Measurements from ENCODE around the gene POU6F1. TPM values are rescaled to one million over a fixed set of nuclear protein-coding genes. Genes with fewer than 3 reads are reported as not detected.
A peak's percentile ranks its signal among the peaks of the same experiment; 100 is the strongest.

POU6F1 gene
- total RNA-seq, 2 experiments from 2014 or later = 4.7 to 6.3 TPM

DNA sequence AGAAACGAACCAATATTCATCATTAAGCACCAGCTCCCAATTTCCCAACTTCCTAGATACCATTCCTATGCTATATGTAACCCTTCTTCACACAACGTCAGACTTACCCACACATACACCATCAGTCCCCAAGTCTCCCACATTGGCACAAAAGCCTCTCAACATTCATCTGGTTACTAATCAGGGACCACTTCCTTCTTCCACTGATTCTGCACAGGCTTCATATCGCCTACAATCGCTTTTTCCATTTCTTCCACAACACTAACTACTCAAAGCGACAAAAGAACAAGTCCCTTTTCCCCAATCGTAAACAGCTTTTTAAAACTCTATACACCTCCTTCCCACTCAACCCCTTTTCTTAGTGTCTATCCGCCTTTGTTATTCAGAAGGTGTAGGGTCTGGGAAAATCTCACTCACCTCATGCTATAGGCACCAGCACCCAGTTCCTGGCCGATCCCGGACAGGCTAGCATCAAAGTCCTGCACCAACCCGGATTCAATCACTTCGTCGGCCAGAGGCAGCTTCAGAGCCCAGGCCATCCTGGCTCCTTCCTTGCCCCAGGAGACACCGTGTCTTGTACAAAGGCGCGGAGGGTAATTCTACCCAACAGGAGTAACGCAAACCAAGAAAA, 45.9 kb downstream of the POU6F1 start:
- Mint-ChIP-seq H3K4me1 (peaks cover 9% of the 10 kb centered on the region), H3K4me3 (no peak overlapping the region), H3K9me3 (no peaks in the 10 kb centered on the region), H3K27me3 (no peaks in the 10 kb centered on the region), H3K27ac (no peak overlapping the region), H3K36me3 (ENCODE audit: low read depth) (peaks cover 14% of the 10 kb centered on the region)
- peak; percentile 15 for DNase-seq
- CTCF ChIA-PET = interaction anchor here (0.8 to 1.3 kb wide), 2 partner anchors 13 to 45 kb away, joined by 3 read pairs; partner anchors contain the start of gene POU6F1
- POLR2A ChIA-PET = interaction anchor here (0.6 kb wide), 1 partner anchor 642 kb away, joined by 3 read pairs; no protein-coding TSS in a partner anchor

DNA sequence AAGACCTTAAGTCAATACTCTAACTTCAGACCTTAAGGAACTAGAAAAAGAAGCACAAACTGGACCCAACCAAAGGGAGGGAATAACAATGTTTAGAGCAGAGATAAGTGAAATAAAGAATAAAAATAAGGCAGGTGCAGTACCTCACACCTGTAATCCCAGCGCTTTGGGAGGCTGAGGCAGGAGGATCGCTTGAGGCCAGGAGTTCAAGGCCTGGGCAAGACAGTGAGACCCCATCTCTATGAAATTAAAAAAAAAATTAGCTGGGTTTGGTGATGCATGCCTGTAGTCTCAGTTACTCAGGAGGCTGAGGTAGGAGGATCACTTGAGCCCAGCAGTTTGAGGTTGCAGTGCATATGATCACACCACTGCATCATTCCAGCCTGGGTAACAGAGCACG, 54.1 kb downstream of the POU6F1 start:
- DNase-seq = no peak
- Mint-ChIP-seq H3K4me1 (peaks cover 32% of the 10 kb centered on the region), H3K27ac (no peak overlapping the region), H3K27me3 (no peaks in the 10 kb centered on the region), H3K36me3 (ENCODE audit: low read depth) (peaks cover 34% of the 10 kb centered on the region), H3K4me3 (no peak overlapping the region), H3K9me3 (peaks cover 5% of the 10 kb centered on the region)
- CTCF ChIA-PET = interaction anchor here (0.7 to 1.1 kb wide), 2 partner anchors 36 to 53 kb away, joined by 3 to 5 read pairs; no protein-coding TSS in a partner anchor
- POLR2A ChIA-PET = no interaction called here

DNA sequence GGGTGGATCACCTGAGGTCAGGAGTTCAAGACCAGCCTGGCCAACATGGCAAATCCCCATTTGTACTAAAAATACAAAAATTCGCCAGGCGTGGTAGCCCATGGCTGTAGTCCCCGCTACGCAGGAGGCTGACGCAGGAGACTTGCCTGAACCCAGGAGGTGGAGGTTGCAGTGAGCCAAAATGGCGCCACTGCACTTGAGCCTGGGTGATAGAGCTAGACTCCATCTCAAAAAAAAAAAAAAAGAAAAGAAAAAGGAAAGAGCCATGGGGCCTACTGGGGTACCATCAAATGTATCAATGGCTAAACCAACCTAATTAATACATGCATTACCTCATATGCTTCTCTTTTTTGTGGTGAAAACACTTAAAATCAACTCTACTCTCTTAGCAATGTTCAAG, 55.6 kb downstream of the POU6F1 start:
- DNase-seq = no peak
- CTCF ChIA-PET = interaction anchor here (0.6 kb wide), 1 partner anchor 30 kb away, joined by 3 read pairs; no protein-coding TSS in a partner anchor
- H3K9me3 Mint-ChIP-seq = peaks cover 5% of the 10 kb centered on the region
- no peak overlapping the region for H3K4me3 Mint-ChIP-seq
- POLR2A ChIA-PET = no interaction called here
- H3K27ac Mint-ChIP-seq = no peak overlapping the region
- peaks cover 35% of the 10 kb centered on the region for H3K4me1 Mint-ChIP-seq
- H3K36me3 Mint-ChIP-seq (ENCODE audit: low read depth) = peaks cover 35% of the 10 kb centered on the region
- no peaks in the 10 kb centered on the region for H3K27me3 Mint-ChIP-seq

DNA sequence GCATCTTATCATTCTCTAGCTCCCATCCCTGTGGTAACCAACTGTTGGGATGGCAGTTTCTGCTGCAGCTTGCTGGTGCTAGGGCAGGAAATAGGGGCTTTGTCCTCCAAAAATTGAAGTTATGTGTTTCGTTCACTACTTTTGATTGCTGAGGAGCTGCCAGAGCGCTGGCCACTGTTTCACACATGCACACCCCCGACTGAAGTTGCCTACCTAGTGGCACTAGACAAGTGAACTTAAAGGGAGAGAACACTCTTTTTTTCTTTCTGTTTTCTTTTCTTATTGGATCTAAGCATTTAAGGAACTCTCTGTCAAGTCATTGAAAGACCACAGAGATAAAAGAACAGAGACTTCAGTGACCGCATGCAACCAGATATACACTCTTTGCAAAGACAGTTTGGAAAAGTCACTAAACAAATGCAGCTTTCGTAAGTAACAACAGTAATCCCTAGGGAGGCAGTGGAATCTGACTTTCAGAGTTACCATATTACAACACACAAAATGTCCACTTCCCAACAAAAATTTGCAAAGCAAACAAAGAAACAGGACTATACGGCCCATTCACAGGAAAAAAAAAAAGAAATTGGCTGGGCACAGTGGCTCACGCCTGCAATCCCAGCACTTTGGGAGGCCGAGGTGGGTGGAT, 56.9 kb downstream of the POU6F1 start:
- ChIA-PET POLR2A (no interaction called here), CTCF (no interaction called here)
- DNase-seq = no peak
- Mint-ChIP-seq H3K4me3 (no peak overlapping the region), H3K27me3 (no peaks in the 10 kb centered on the region), H3K4me1 (peaks cover 37% of the 10 kb centered on the region), H3K36me3 (ENCODE audit: low read depth) (peaks cover 35% of the 10 kb centered on the region), H3K9me3 (peaks cover 5% of the 10 kb centered on the region), H3K27ac (no peak overlapping the region)

DNA sequence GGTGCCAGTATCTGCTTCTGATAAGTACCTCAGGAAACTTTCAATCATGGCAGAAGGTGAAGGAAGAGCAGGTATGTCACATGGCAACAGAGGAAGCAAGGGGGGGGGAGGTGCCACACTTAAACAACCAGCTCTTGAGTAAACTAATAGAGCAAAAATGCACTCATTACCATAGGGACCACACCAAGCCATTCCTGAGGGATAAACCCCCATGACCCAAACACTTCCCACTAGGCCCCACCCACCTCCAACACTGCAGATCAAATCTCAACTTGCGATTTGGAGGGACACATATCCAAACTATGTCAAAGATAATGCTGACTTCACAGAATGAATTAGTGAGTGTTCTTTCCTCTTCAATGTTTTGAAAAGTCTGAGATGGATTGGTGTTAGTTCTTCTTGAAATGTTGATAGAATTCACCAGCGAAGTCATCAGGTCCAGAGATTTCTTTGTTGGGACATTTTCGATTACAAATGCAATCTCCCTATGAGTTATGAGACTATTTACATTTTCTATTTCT, 61.6 kb downstream of the POU6F1 start:
- Mint-ChIP-seq H3K4me1 (peaks cover 21% of the 10 kb centered on the region), H3K27me3 (no peaks in the 10 kb centered on the region), H3K4me3 (no peak overlapping the region), H3K27ac (no peak overlapping the region), H3K9me3 (no peaks in the 10 kb centered on the region), H3K36me3 (ENCODE audit: low read depth) (peaks cover 24% of the 10 kb centered on the region)
- CTCF ChIA-PET = no interaction called here
- no peak for DNase-seq
- POLR2A ChIA-PET = no interaction called here

DNA sequence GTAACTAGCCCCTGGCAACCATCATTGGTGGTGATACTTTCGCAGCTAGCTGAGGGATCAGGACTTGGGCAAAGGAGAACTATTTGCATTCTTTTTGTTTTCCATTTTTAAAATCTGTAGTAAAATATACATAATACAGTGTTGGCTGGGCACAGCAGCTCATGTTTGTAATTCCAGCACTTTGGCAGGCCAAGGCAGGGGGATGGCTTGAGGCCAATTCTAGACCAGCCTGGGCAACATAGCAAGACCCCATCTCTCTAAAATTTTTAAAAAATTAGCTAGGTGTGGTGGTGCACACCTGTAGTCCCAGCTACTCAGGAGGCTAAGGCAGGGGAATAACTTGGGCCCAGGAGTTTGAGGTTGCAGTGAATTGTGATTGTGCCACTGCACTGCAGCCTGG, 64.9 kb downstream of the POU6F1 start:
- Mint-ChIP-seq H3K36me3 (ENCODE audit: low read depth) (peaks cover 13% of the 10 kb centered on the region), H3K9me3 (no peaks in the 10 kb centered on the region), H3K4me1 (peaks cover 9% of the 10 kb centered on the region), H3K27me3 (no peaks in the 10 kb centered on the region), H3K27ac (no peak overlapping the region), H3K4me3 (no peak overlapping the region)
- POLR2A ChIA-PET = no interaction called here
- no peak for DNase-seq
- CTCF ChIA-PET = interaction anchor here (1.1 kb wide), 1 partner anchor 36 kb away, joined by 3 read pairs; no protein-coding TSS in a partner anchor

DNA sequence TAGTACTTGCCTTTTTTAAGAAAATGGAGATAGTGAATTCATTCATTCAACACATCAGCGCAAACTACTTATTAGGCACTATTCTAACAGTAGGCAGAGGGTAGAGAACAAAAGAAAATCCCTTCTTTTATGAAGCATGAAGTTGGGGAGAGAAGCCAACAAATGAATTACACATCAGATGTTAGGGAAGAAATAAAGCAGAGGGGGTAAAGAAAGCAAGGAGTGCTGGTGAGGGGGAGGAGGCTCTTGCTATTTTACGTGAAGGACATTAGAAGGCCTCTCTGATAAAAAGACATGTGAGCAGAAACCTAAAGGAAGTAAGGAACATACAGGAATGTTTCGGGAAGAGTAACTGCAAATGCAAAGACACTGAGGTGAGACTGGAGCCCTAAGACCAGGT, 67.1 kb downstream of the POU6F1 start:
- Mint-ChIP-seq H3K4me3 (no peak overlapping the region), H3K9me3 (no peaks in the 10 kb centered on the region), H3K36me3 (ENCODE audit: low read depth) (peaks cover 8% of the 10 kb centered on the region), H3K4me1 (peaks cover 3% of the 10 kb centered on the region), H3K27ac (no peak overlapping the region), H3K27me3 (no peaks in the 10 kb centered on the region)
- ChIA-PET POLR2A (no interaction called here), CTCF (no interaction called here)
- DNase-seq = no peak

DNA sequence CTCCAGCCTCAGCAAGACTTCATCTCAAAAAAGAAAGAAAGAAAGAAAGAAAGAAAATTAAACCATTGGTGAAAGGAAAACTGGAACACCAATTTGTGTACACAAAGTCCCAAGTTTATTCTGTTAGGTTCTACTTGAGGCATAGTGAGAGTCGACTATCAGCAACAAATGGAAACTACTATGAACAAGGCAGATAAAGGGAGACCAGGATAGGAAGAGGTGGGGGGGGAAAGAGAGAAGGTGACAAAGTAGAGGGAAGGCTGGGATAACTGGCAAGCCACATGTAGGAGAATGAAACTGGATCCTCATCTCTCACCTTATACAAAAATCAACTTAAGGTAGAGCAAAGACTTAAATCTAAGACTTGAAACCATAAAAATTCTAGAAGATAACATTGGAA, 70.6 kb downstream of the POU6F1 start:
- Mint-ChIP-seq H3K27me3 (no peaks in the 10 kb centered on the region), H3K9me3 (no peaks in the 10 kb centered on the region), H3K36me3 (ENCODE audit: low read depth) (peaks cover 11% of the 10 kb centered on the region), H3K4me3 (no peak overlapping the region), H3K4me1 (peaks cover 3% of the 10 kb centered on the region), H3K27ac (no peak overlapping the region)
- POLR2A ChIA-PET = interaction anchor here (0.6 kb wide), 1 partner anchor 18 kb away, joined by 3 read pairs; no protein-coding TSS in a partner anchor
- DNase-seq = no peak
- CTCF ChIA-PET = interaction anchor here (0.6 kb wide), 1 partner anchor 92 kb away, joined by 3 read pairs; no protein-coding TSS in a partner anchor

DNA sequence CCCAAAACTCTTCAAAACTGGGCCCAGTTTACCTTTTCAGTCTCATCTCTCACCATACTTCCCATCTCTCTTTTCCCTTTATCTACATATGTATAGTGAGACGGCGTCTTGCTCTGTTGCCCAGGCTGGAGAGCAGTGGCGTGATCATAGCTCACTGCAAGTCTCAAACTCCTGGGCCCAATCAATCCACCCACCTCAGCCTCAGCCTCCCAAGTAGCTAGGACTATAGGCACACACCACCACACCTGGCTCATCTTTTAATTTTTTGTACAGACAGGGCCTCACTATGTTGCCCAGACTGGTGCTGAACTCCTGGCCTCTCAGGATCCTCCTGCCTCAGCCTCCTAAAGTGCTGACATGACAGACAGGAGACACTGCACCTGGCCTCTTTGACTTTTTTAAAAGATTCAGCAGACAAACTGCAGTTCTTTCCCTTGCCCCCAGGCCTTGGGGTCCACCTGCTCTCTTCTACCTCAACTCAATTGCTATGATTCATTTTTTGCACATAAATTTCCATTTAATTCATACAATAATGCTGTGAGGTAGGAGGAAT, 78.5 kb downstream of the POU6F1 start:
- DNase-seq = no peak
- no peaks in the 10 kb centered on the region for H3K9me3 Mint-ChIP-seq
- no peak overlapping the region for H3K4me3 Mint-ChIP-seq
- H3K36me3 Mint-ChIP-seq (ENCODE audit: low read depth) = peaks cover 16% of the 10 kb centered on the region
- CTCF ChIA-PET = no interaction called here
- H3K4me1 Mint-ChIP-seq = no peaks in the 10 kb centered on the region
- POLR2A ChIA-PET = no interaction called here
- no peak overlapping the region for H3K27ac Mint-ChIP-seq
- no peaks in the 10 kb centered on the region for H3K27me3 Mint-ChIP-seq

Other genes starting within 250 kb of the POU6F1 start
- gene SLC11A2, start 191.7 kb downstream of the POU6F1 start, total RNA-seq = 10 to 100 TPM; 36.0 to 37.4 TPM
- 10 to 100 TPM; 66.3 to 68.6 TPM for gene LETMD1, start 169.7 kb downstream of the POU6F1 start, total RNA-seq
- gene CSRNP2, start 134.5 kb downstream of the POU6F1 start, total RNA-seq = 10 to 100 TPM; 13.6 to 17.0 TPM
- gene TFCP2, start 44.9 kb downstream of the POU6F1 start, total RNA-seq = 10 to 100 TPM; 39.2 to 40.9 TPM
- gene DAZAP2, start 20.8 kb upstream of the POU6F1 start, total RNA-seq = 100 to 1,000 TPM; 219 to 260 TPM
- 1 to 10 TPM; 1.6 to 1.7 TPM for gene SMAGP, start 52.4 kb upstream of the POU6F1 start, total RNA-seq
- 100 to 1,000 TPM; 200 to 226 TPM for gene BIN2, start 106.1 kb upstream of the POU6F1 start, total RNA-seq
- gene CELA1, start 128.6 kb upstream of the POU6F1 start, total RNA-seq = not detected
- 10 to 100 TPM; 17.5 to 18.9 TPM for gene GALNT6, start 173.3 kb upstream of the POU6F1 start, total RNA-seq
- gene SLC4A8, start 206.8 kb upstream of the POU6F1 start, total RNA-seq = 1 to 10 TPM; 2.9 to 4.4 TPM

All from activated CD4-positive, alpha-beta T cell treated with anti-CD3 and anti-CD28 coated beads, Interleukin-2, amount 10 ng/mL, durations not matched to agents 7 days and 5 days (primary cell).